HUES64 (cell line): ENCODE results near the gene HDAC10.

Source experiments
- H3K27ac ChIP-seq: 2 replicates; pipeline ENCODE4 v1.7.0; 2013; ENCODE audit warnings: low read depth, low read length, inconsistent platforms
- H3K27me3 ChIP-seq: 2 replicates; pipeline ENCODE4 v1.6.1; 2013; ENCODE audit warnings: mild to moderate bottlenecking, low read length; ENCODE audit not compliant: insufficient read depth
- H3K36me3 ChIP-seq: 2 replicates; pipeline ENCODE4 v1.6.1; 2013; ENCODE audit warnings: mild to moderate bottlenecking, low read length; ENCODE audit not compliant: insufficient read depth
- H3K4me1 ChIP-seq: 2 replicates; pipeline ENCODE4 v1.6.1; 2013; ENCODE audit warnings: mild to moderate bottlenecking, low read length, moderate library complexity; ENCODE audit not compliant: insufficient read depth
- H3K4me3 ChIP-seq: 2 replicates; pipeline ENCODE4 v1.5.1; 2013; ENCODE audit warnings: mild to moderate bottlenecking, low read length, moderate library complexity
- H3K9ac ChIP-seq: 2 replicates; pipeline ENCODE4 v1.6.1; 2013; ENCODE audit warnings: mild to moderate bottlenecking, low read depth, low read length
- H3K9me3 ChIP-seq: 2 replicates; pipeline ENCODE4 v1.6.1; 2013; ENCODE audit warnings: low read depth, low read length; ENCODE audit not compliant: insufficient read depth
- WGBS: fragments of 150-250, 120-280 bp; methylation state at CpG from one replicate; pipeline ENCODE4 v1.1.7; 2013; ENCODE audit warnings: missing lambda C conversion rate; 5-methylcytosine and 5-hydroxymethylcytosine counted together

The HDAC10 gene

GRCh38 chr22:50293441-50294318 is 42.6 kb upstream of the HDAC10 start:
- peak overlapping the region; percentile 69 for H3K9ac ChIP-seq
- H3K4me3 ChIP-seq, result peak overlapping the region; percentile 27; the same call in 1 of the 2 replicates
- H3K4me1 ChIP-seq, result peaks cover 18% of the 10 kb centered on the region
- peak overlapping the region; percentile 93 for H3K27ac ChIP-seq
- H3K27me3 ChIP-seq, result no peaks in the 10 kb centered on the region
- H3K9me3 ChIP-seq, result no peaks in the 10 kb centered on the region
- WGBS, result 28% methylated on average over 42 of the region's 42 CpGs
- peaks cover 17% of the 10 kb centered on the region for H3K36me3 ChIP-seq

GRCh38 chr22:50292643-50293440 is 41.8 kb upstream of the HDAC10 start:
- peak overlapping the region; percentile 69 for H3K9ac ChIP-seq
- no peaks in the 10 kb centered on the region for H3K9me3 ChIP-seq
- WGBS, result 65% methylated on average over 29 of the region's 29 CpGs
- H3K27me3 ChIP-seq, result no peaks in the 10 kb centered on the region
- H3K27ac ChIP-seq, result peak overlapping the region; percentile 93
- H3K4me3 ChIP-seq, result peak overlapping the region; percentile 27; the same call in 1 of the 2 replicates
- H3K4me1 ChIP-seq, result peaks cover 18% of the 10 kb centered on the region
- peaks cover 23% of the 10 kb centered on the region for H3K36me3 ChIP-seq

DNA sequence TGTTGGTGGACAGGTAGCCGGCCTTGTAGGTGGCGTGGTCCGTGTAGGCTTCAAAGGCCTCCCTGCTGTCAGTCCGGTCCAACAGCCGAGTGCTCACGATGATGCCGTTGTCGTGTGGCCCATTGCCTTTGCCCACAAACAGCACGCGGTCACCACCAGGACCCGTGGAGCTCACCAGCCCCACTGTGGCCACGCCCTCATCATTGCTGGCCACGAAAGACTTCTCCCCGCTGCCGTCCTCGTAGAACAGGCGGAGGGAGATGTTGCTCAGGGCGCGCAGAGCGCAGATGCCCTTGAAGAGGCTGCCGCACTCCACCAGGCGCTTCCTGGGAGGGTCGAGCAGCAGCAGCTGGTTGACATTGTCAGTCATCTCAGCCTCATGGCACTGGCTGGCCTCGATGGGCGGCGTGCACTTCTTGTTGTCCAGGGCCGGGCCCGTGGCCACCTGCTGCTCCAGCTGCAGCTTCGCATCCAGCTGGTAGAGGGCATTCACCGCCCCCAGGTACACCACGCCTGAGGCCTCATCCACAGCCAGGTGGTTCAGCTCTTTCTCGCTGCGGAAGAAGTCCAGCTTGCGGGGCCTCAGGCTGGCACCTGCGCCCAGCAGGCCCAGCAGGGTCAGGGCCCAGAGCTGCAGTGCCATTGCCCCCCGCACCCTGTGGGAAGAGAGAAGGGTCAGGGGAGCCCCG is 39.0 kb upstream of the HDAC10 start:
- WGBS, result 96% methylated on average over 37 of the region's 37 CpGs
- Histone ChIP-seq H3K4me3 (no peak overlapping the region), H3K27me3 (no peaks in the 10 kb centered on the region), H3K4me1 (peaks cover 18% of the 10 kb centered on the region), H3K36me3 (peaks cover 33% of the 10 kb centered on the region), H3K9ac (no peak overlapping the region), H3K27ac (no peak overlapping the region), H3K9me3 (no peaks in the 10 kb centered on the region)

GRCh38 chr22:50289151-50289941 is 38.3 kb upstream of the HDAC10 start:
- peaks cover 33% of the 10 kb centered on the region for H3K36me3 ChIP-seq
- H3K4me3 ChIP-seq, result no peak overlapping the region
- H3K9ac ChIP-seq, result no peak overlapping the region
- WGBS, result 96% methylated on average over 57 of the region's 57 CpGs
- no peaks in the 10 kb centered on the region for H3K9me3 ChIP-seq
- no peak overlapping the region for H3K27ac ChIP-seq
- peaks cover 17% of the 10 kb centered on the region for H3K4me1 ChIP-seq
- no peaks in the 10 kb centered on the region for H3K27me3 ChIP-seq

- Histone ChIP-seq H3K27me3 (no peaks in the 10 kb centered on the region), H3K9ac (no peak overlapping the region), H3K4me1 (peaks cover 4% of the 10 kb centered on the region), H3K9me3 (no peaks in the 10 kb centered on the region), H3K27ac (no peak overlapping the region), H3K4me3 (no peak overlapping the region), H3K36me3 (peaks cover 42% of the 10 kb centered on the region)
- 96% methylated on average over 31 of the region's 31 CpGs for WGBS
These were observed 36.7 kb upstream of the HDAC10 start for GRCh38 chr22:50287731-50288130.

DNA sequence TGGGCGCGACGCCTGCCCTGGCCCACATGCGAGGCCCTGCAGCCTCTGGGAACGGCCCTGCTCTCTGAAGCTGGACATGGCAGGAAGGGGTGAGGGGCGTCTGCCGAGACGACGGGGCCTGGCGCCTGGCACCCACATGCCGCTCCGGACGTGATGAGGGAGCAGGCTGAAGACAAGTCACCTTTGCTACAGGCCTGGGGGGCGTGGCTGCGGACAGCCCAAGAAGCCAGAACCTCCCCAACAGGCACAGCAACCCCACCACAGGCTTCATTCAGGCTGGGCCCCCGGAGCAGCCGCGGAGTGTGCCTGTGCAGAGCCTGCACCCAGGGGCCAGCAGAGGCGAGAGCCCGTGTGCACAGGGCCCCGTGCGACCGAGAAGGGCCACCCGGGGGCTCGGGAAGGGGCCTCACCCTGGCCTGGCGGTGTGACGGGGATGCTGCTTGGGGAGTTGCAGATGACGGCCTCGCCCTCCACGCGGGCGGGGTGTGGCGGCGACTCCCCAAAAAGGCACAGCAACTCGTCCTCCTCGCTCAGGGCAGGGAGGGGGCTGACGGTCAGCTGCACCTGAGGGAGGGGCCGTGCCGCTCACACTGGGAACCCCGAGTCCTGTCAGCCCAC is 35.7 kb upstream of the HDAC10 start:
- H3K4me3 ChIP-seq, result no peak overlapping the region
- 96% methylated on average over 40 of the region's 40 CpGs for WGBS
- no peaks in the 10 kb centered on the region for H3K9me3 ChIP-seq
- no peaks in the 10 kb centered on the region for H3K4me1 ChIP-seq
- H3K9ac ChIP-seq, result no peak overlapping the region
- H3K27me3 ChIP-seq, result no peaks in the 10 kb centered on the region
- H3K36me3 ChIP-seq, result peaks cover 51% of the 10 kb centered on the region
- H3K27ac ChIP-seq, result no peak overlapping the region

DNA sequence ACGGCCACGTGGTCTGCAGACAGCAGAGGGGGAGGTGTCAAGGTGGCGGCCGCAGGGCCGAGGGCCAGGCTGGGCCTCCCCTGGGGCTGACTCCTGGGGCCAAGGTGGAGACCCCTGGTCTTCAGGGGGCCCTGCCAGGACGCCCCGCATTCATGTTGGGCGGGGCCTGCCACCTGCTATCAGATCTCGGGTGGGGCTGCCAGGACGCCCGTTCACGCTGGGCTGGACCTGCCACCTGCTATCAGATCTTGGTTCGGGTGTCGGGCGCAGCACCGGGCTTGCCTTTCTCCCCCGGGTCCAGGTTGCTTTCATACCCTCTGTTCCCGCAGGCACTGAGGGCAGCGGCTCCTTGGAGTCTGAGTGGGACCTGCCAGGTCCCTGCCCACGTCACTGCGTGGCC is 35.2 kb upstream of the HDAC10 start:
- Histone ChIP-seq H3K27ac (no peak overlapping the region), H3K9ac (no peak overlapping the region), H3K4me1 (no peaks in the 10 kb centered on the region), H3K9me3 (no peaks in the 10 kb centered on the region), H3K4me3 (no peak overlapping the region), H3K36me3 (peaks cover 56% of the 10 kb centered on the region), H3K27me3 (no peaks in the 10 kb centered on the region)
- 94% methylated on average over 21 of the region's 21 CpGs for WGBS

GRCh38 chr22:50285568-50286229 is 34.6 kb upstream of the HDAC10 start:
- Histone ChIP-seq H3K27me3 (no peaks in the 10 kb centered on the region), H3K27ac (no peak overlapping the region), H3K36me3 (peaks cover 62% of the 10 kb centered on the region), H3K9ac (no peak overlapping the region), H3K9me3 (no peaks in the 10 kb centered on the region), H3K4me1 (no peaks in the 10 kb centered on the region), H3K4me3 (no peak overlapping the region)
- 96% methylated on average over 28 of the region's 34 CpGs for WGBS

DNA sequence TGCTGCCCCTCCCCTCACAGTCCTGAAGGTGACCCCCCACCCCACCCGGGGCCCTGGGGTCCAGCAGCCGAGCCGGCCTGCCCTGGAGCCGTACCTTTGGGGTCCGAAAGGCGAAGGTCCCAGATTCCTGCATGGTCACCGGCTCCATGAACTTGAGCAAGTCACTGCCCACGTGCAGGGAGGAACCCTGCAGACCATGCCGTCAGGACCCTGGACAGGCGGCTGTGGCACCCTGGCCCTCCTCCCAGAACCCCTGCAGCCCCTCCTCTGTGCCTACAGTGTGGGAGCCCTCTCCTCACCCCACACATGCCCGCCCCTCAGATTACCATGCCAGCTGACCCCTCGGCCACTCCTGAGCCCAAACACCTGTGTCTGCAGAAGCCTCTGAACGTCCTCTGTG is 33.4 kb upstream of the HDAC10 start:
- WGBS, result 91% methylated on average over 13 of the region's 13 CpGs
- H3K27me3 ChIP-seq, result no peaks in the 10 kb centered on the region
- H3K4me3 ChIP-seq, result no peak overlapping the region
- no peaks in the 10 kb centered on the region for H3K4me1 ChIP-seq
- H3K36me3 ChIP-seq, result peaks cover 63% of the 10 kb centered on the region
- H3K9ac ChIP-seq, result no peak overlapping the region
- H3K9me3 ChIP-seq, result no peaks in the 10 kb centered on the region
- no peak overlapping the region for H3K27ac ChIP-seq

GRCh38 chr22:50283821-50284220 is 32.8 kb upstream of the HDAC10 start:
- Histone ChIP-seq H3K9ac (no peak overlapping the region), H3K4me3 (no peak overlapping the region), H3K27ac (no peak overlapping the region), H3K36me3 (peaks cover 63% of the 10 kb centered on the region), H3K9me3 (no peaks in the 10 kb centered on the region), H3K4me1 (no peaks in the 10 kb centered on the region), H3K27me3 (no peaks in the 10 kb centered on the region)
- WGBS, result 96% methylated on average over 30 of the region's 30 CpGs
